Fibroblast of lung (primary cell): ENCODE measurements around the gene CHRD. TPM values are rescaled to one million over a fixed set of nuclear protein-coding genes. Genes with fewer than 3 reads are reported as not detected.

Source experiments
- DNase-seq, 2 donors: peaks; one replicate each; pipeline versions ENCODE4 v3.0.0 to v3.0.0-alpha.2; 2010; ENCODE audit warnings: low read depth in 2 of 2
- H2AFZ ChIP-seq: 2 replicates; pipeline ENCODE4 v1.5.1; 2012; ENCODE audit warnings: low read length, control low read depth, inconsistent platforms
- H3K27ac ChIP-seq: 2 replicates; pipeline ENCODE4 v1.5.1; 2011; ENCODE audit warnings: low read length, control low read depth; ENCODE audit not compliant: insufficient read depth
- H3K27me3 ChIP-seq: 2 replicates; pipeline ENCODE4 v1.5.1; 2011; ENCODE audit warnings: mild to moderate bottlenecking, low read length; ENCODE audit not compliant: control insufficient read depth, insufficient read depth
- H3K36me3 ChIP-seq: 2 replicates; pipeline ENCODE4 v1.5.1; 2011; ENCODE audit warnings: low read length; ENCODE audit not compliant: control insufficient read depth, insufficient read depth
- H3K4me1 ChIP-seq: 2 replicates; pipeline ENCODE4 v1.5.1; 2011; ENCODE audit warnings: low read length; ENCODE audit not compliant: control insufficient read depth, insufficient read depth; ENCODE audit errors: extremely low read depth
- H3K4me2 ChIP-seq: 2 replicates; pipeline ENCODE4 v1.5.1; 2011; ENCODE audit warnings: low read length, control low read depth; ENCODE audit not compliant: insufficient read depth; ENCODE audit errors: extremely low read depth
- H3K4me3 ChIP-seq, 4 experiments: fragments of 200-600 bp in 1 of 4; sonication (generic) in 1 of 4; replicated peaks in 1 of 4; 2 replicates each; pipeline ENCODE4 v1.5.1; 2011 to 2016; ENCODE audit warnings: low read length in 4 of 4, low read depth in 3 of 4, mild to moderate bottlenecking in 3 of 4, control low read depth in 2 of 4, inconsistent platforms in 1 of 4, mixed read lengths in 1 of 4; ENCODE audit not compliant: insufficient read depth in 1 of 4; ENCODE audit errors: control extremely low read depth in 1 of 4
- H3K79me2 ChIP-seq: 2 replicates; pipeline ENCODE4 v1.5.1; 2012; ENCODE audit warnings: mild to moderate bottlenecking, low read length, inconsistent platforms; ENCODE audit not compliant: control insufficient read depth, insufficient read depth
- H3K9ac ChIP-seq: 2 replicates; pipeline ENCODE4 v1.5.1; 2011; ENCODE audit warnings: mild to moderate bottlenecking, low read length, control low read depth; ENCODE audit not compliant: insufficient read depth
- H3K9me3 ChIP-seq: 2 replicates; pipeline ENCODE4 v1.5.1; 2012; ENCODE audit warnings: low read depth, low read length; ENCODE audit not compliant: control insufficient read depth, insufficient read depth
- H4K20me1 ChIP-seq: 2 replicates; pipeline ENCODE4 v1.5.1; 2011; ENCODE audit warnings: low read length; ENCODE audit not compliant: control insufficient read depth, insufficient read depth; ENCODE audit errors: extremely low read depth
- CTCF ChIP-seq, 2 donors: IDR thresholded peaks in 1 of 2; conservative IDR thresholded peaks in 1 of 2; 1 replicate in 1 of 2; 2 replicates in 1 of 2; pipeline ENCODE4 v1.5.1; 2011 to 2012; ENCODE audit warnings: low read length in 2 of 2, control low read depth in 1 of 2, inconsistent platforms in 1 of 2, low read depth in 1 of 2, mild to moderate bottlenecking in 1 of 2
- EZH2 ChIP-seq: IDR thresholded peaks from 2 replicates; pipeline ENCODE4 v1.5.1; 2012; ENCODE audit warnings: low read length, control low read depth, mild to moderate bottlenecking; ENCODE audit errors: missing control alignments
- polyA plus RNA-seq, 2 donors: library from polyadenylated mRNA; depleted of rRNA in 1 of 2; stranded (reverse) in 1 of 2; unstranded in 1 of 2; fragments of >200 nt; gene quantifications; 2 replicates each; pipeline ENCODE4 v1.2.1, GENCODE V29; 2011 to 2012; ENCODE audit warnings: missing spikeins in 1 of 2
- total RNA-seq: library from RNA; depleted of rRNA; stranded (reverse); fragments of >200 nt; gene quantifications from 2 replicates; pipeline ENCODE4 v1.2.1, GENCODE V29; 2014

The CHRD gene
- total and polyA plus RNA-seq, 2 donors (not counting 1 experiment from before 2014, with no cell fraction given) = 1.3 to 4.8 TPM

GRCh38 chr3:184341925-184342324 is 37.9 kb upstream of the CHRD start:
- no peak for DNase-seq
- TF ChIP-seq CTCF (conservative IDR thresholded peaks at IDR 0.05 in 1 of 2, IDR thresholded peaks at IDR 0.05 in 1 of 2; ENCODE audit: low read depth in 1 of 2, low read length in 2 of 2) = no peak
- Histone ChIP-seq H3K79me2 (peaks cover 12% of the 10 kb centered on the region), H3K27ac (no peak overlapping the region), H3K4me3 (no peak overlapping the region), H3K9ac (no peak overlapping the region), H3K36me3 (peaks cover 2% of the 10 kb centered on the region), H3K4me2 (no peak overlapping the region), H3K4me1 (peaks cover 20% of the 10 kb centered on the region), H3K27me3 (no peaks in the 10 kb centered on the region), H4K20me1 (no peaks in the 10 kb centered on the region), H2AFZ (no peak overlapping the region), H3K9me3 (no peaks in the 10 kb centered on the region)

- no peak overlapping the region for H3K9ac ChIP-seq
- peak in 1 of 2 donors; percentile 50 for DNase-seq
- peaks cover 7% of the 10 kb centered on the region for H3K79me2 ChIP-seq
- H3K4me2 ChIP-seq = no peak overlapping the region
- no peak for TF ChIP-seq CTCF (conservative IDR thresholded peaks at IDR 0.05 in 1 of 2, IDR thresholded peaks at IDR 0.05 in 1 of 2; ENCODE audit: low read depth in 1 of 2, low read length in 2 of 2)
- TF ChIP-seq EZH2 = no peak
- H3K27ac ChIP-seq = no peak overlapping the region
- H3K36me3 ChIP-seq = peaks cover 2% of the 10 kb centered on the region
- no peaks in the 10 kb centered on the region for H3K27me3 ChIP-seq
- peaks cover 9% of the 10 kb centered on the region for H3K4me1 ChIP-seq
- H3K4me3 ChIP-seq = no peak overlapping the region
- H4K20me1 ChIP-seq = no peaks in the 10 kb centered on the region
- no peak overlapping the region for H2AFZ ChIP-seq
- H3K9me3 ChIP-seq = no peaks in the 10 kb centered on the region
Observed at GRCh38 chr3:184343200-184343876, 36.5 kb upstream of the CHRD start.

- peaks cover 4% of the 10 kb centered on the region for H3K4me1 ChIP-seq
- no peak overlapping the region for H3K27ac ChIP-seq
- TF ChIP-seq CTCF (conservative IDR thresholded peaks at IDR 0.05 in 1 of 2, IDR thresholded peaks at IDR 0.05 in 1 of 2; ENCODE audit: low read depth in 1 of 2, low read length in 2 of 2) = no peak
- no peak for TF ChIP-seq EZH2
- H3K4me2 ChIP-seq = no peak overlapping the region
- H3K36me3 ChIP-seq = peaks cover 2% of the 10 kb centered on the region
- H3K4me3 ChIP-seq = no peak overlapping the region
- H3K9me3 ChIP-seq = no peaks in the 10 kb centered on the region
- DNase-seq = no peak
- H2AFZ ChIP-seq = no peak overlapping the region
- no peaks in the 10 kb centered on the region for H3K27me3 ChIP-seq
- H3K9ac ChIP-seq = no peak overlapping the region
- H3K79me2 ChIP-seq = no peaks in the 10 kb centered on the region
- H4K20me1 ChIP-seq = no peaks in the 10 kb centered on the region
Observed at GRCh38 chr3:184344579-184345316, 35.1 kb upstream of the CHRD start.
